ENCODE measurements around the gene CARD14.
A peak's percentile ranks its signal among the peaks of the same experiment; 100 is the strongest.

The CARD14 gene

GRCh38 chr17:80220054-80220735, 50.4 kb downstream of the CARD14 start, which contains the start of the genes SGSH and SLC26A11:
TSS of gene SGSH (minus strand) at chr17:80220333. CDS start at chr17:80220313, 20 bp downstream.
TSS of gene SLC26A11 (plus strand) at chr17:80220427. CDS start at chr17:80221561, 1,134 bp downstream.
- peak within 1 kb of the TSS; percentile 96 for H3K4me3 ChIP-seq (ENCODE audit: low read depth, low read length)
- peaks cover 7% of the 10 kb centered on the region; the same call in 1 of the 2 replicates for H3K4me1 ChIP-seq (ENCODE audit: control insufficient read depth, insufficient read depth, low read length)
- peak within 1 kb of the TSS; percentile 72; the same call in 1 of the 2 replicates for H3K9ac ChIP-seq (ENCODE audit: low read depth, low read length)
- peaks cover 24% of the 10 kb centered on the region for H3K36me3 ChIP-seq (ENCODE audit: control insufficient read depth, insufficient read depth, low read length)
- no peak within 1 kb of the TSS for H3K27ac ChIP-seq (ENCODE audit: low read depth, low read length)
- H3K9me3 ChIP-seq (ENCODE audit: control insufficient read depth, insufficient read depth, low read length): no peaks in the 10 kb centered on the region
- no peaks in the 10 kb centered on the region for H3K27me3 ChIP-seq (ENCODE audit: control insufficient read depth, insufficient read depth, low read length)

GRCh38 chr17:80220736-80221215, 50.9 kb downstream of the CARD14 start:
- H3K27me3 ChIP-seq (ENCODE audit: control insufficient read depth, insufficient read depth, low read length): no peaks in the 10 kb centered on the region
- H3K9me3 ChIP-seq (ENCODE audit: control insufficient read depth, insufficient read depth, low read length): no peaks in the 10 kb centered on the region
- H3K4me1 ChIP-seq (ENCODE audit: control insufficient read depth, insufficient read depth, low read length): peaks cover 13% of the 10 kb centered on the region; the same call in 1 of the 2 replicates
- peak overlapping the region; percentile 96 for H3K4me3 ChIP-seq (ENCODE audit: low read depth, low read length)
- H3K36me3 ChIP-seq (ENCODE audit: control insufficient read depth, insufficient read depth, low read length): peaks cover 22% of the 10 kb centered on the region
- no peak overlapping the region for H3K9ac ChIP-seq (ENCODE audit: low read depth, low read length)
- H3K27ac ChIP-seq (ENCODE audit: low read depth, low read length): no peak overlapping the region

- Histone ChIP-seq H3K27me3 (ENCODE audit: control insufficient read depth, insufficient read depth, low read length) (no peaks in the 10 kb centered on the region), H3K4me3 (ENCODE audit: low read depth, low read length) (peak overlapping the region; percentile 96), H3K27ac (ENCODE audit: low read depth, low read length) (no peak overlapping the region), H3K9me3 (ENCODE audit: control insufficient read depth, insufficient read depth, low read length) (no peaks in the 10 kb centered on the region), H3K9ac (ENCODE audit: low read depth, low read length) (no peak overlapping the region), H3K36me3 (ENCODE audit: control insufficient read depth, insufficient read depth, low read length) (peaks cover 17% of the 10 kb centered on the region), H3K4me1 (ENCODE audit: control insufficient read depth, insufficient read depth, low read length) (peaks cover 13% of the 10 kb centered on the region; the same call in 1 of the 2 replicates)
Measured at GRCh38 chr17:80221351-80222105, 51.7 kb downstream of the CARD14 start.

- Histone ChIP-seq H3K27me3 (ENCODE audit: control insufficient read depth, insufficient read depth, low read length) (no peaks in the 10 kb centered on the region), H3K9ac (ENCODE audit: low read depth, low read length) (no peak overlapping the region), H3K4me3 (ENCODE audit: low read depth, low read length) (no peak overlapping the region), H3K4me1 (ENCODE audit: control insufficient read depth, insufficient read depth, low read length) (peaks cover 13% of the 10 kb centered on the region; the same call in 1 of the 2 replicates), H3K9me3 (ENCODE audit: control insufficient read depth, insufficient read depth, low read length) (no peaks in the 10 kb centered on the region), H3K27ac (ENCODE audit: low read depth, low read length) (no peak overlapping the region), H3K36me3 (ENCODE audit: control insufficient read depth, insufficient read depth, low read length) (peaks cover 9% of the 10 kb centered on the region; the same call in 1 of the 2 replicates)
Measured at GRCh38 chr17:80222376-80223141, 52.7 kb downstream of the CARD14 start.

- Histone ChIP-seq H3K27ac (ENCODE audit: low read depth, low read length) (no peak overlapping the region), H3K9ac (ENCODE audit: low read depth, low read length) (no peak overlapping the region), H3K4me1 (ENCODE audit: control insufficient read depth, insufficient read depth, low read length) (peaks cover 13% of the 10 kb centered on the region; the same call in 1 of the 2 replicates), H3K27me3 (ENCODE audit: control insufficient read depth, insufficient read depth, low read length) (no peaks in the 10 kb centered on the region), H3K9me3 (ENCODE audit: control insufficient read depth, insufficient read depth, low read length) (no peaks in the 10 kb centered on the region), H3K4me3 (ENCODE audit: low read depth, low read length) (no peak overlapping the region), H3K36me3 (ENCODE audit: control insufficient read depth, insufficient read depth, low read length) (0 out of 2 replicates have a peak, but pooled peaks cover 8% of the 10 kb centered on the region)
Measured at GRCh38 chr17:80223142-80223815, 53.4 kb downstream of the CARD14 start.

GRCh38 chr17:80223838-80224497, 54.1 kb downstream of the CARD14 start:
- no peaks in the 10 kb centered on the region for H3K27me3 ChIP-seq (ENCODE audit: control insufficient read depth, insufficient read depth, low read length)
- no peaks in the 10 kb centered on the region for H3K9me3 ChIP-seq (ENCODE audit: control insufficient read depth, insufficient read depth, low read length)
- H3K4me1 ChIP-seq (ENCODE audit: control insufficient read depth, insufficient read depth, low read length): peaks cover 13% of the 10 kb centered on the region; the same call in 1 of the 2 replicates
- H3K36me3 ChIP-seq (ENCODE audit: control insufficient read depth, insufficient read depth, low read length): 0 out of 2 replicates have a peak, but pooled peaks cover 8% of the 10 kb centered on the region
- no peak overlapping the region for H3K4me3 ChIP-seq (ENCODE audit: low read depth, low read length)
- H3K9ac ChIP-seq (ENCODE audit: low read depth, low read length): no peak overlapping the region
- no peak overlapping the region for H3K27ac ChIP-seq (ENCODE audit: low read depth, low read length)

GRCh38 chr17:80224683-80225082, 54.9 kb downstream of the CARD14 start:
- Histone ChIP-seq H3K36me3 (ENCODE audit: control insufficient read depth, insufficient read depth, low read length) (0 out of 2 replicates have a peak, but pooled peaks cover 8% of the 10 kb centered on the region), H3K9me3 (ENCODE audit: control insufficient read depth, insufficient read depth, low read length) (no peaks in the 10 kb centered on the region), H3K4me3 (ENCODE audit: low read depth, low read length) (no peak overlapping the region), H3K27me3 (ENCODE audit: control insufficient read depth, insufficient read depth, low read length) (no peaks in the 10 kb centered on the region), H3K9ac (ENCODE audit: low read depth, low read length) (no peak overlapping the region), H3K27ac (ENCODE audit: low read depth, low read length) (peak overlapping the region; percentile 12), H3K4me1 (ENCODE audit: control insufficient read depth, insufficient read depth, low read length) (peaks cover 13% of the 10 kb centered on the region; the same call in 1 of the 2 replicates)

GRCh38 chr17:80225230-80225629, 55.4 kb downstream of the CARD14 start:
- Histone ChIP-seq H3K27me3 (ENCODE audit: control insufficient read depth, insufficient read depth, low read length) (no peaks in the 10 kb centered on the region), H3K36me3 (ENCODE audit: control insufficient read depth, insufficient read depth, low read length) (0 out of 2 replicates have a peak, but pooled peaks cover 8% of the 10 kb centered on the region), H3K27ac (ENCODE audit: low read depth, low read length) (peak overlapping the region; percentile 12), H3K9ac (ENCODE audit: low read depth, low read length) (no peak overlapping the region), H3K4me3 (ENCODE audit: low read depth, low read length) (no peak overlapping the region), H3K4me1 (ENCODE audit: control insufficient read depth, insufficient read depth, low read length) (peaks cover 13% of the 10 kb centered on the region; the same call in 1 of the 2 replicates), H3K9me3 (ENCODE audit: control insufficient read depth, insufficient read depth, low read length) (no peaks in the 10 kb centered on the region)

GRCh38 chr17:80227156-80227555, 57.3 kb downstream of the CARD14 start:
- H3K4me1 ChIP-seq (ENCODE audit: control insufficient read depth, insufficient read depth, low read length): peaks cover 13% of the 10 kb centered on the region; the same call in 1 of the 2 replicates
- H3K36me3 ChIP-seq (ENCODE audit: control insufficient read depth, insufficient read depth, low read length): peaks cover 11% of the 10 kb centered on the region; the same call in 1 of the 2 replicates
- no peak overlapping the region for H3K4me3 ChIP-seq (ENCODE audit: low read depth, low read length)
- H3K9ac ChIP-seq (ENCODE audit: low read depth, low read length): no peak overlapping the region
- no peaks in the 10 kb centered on the region for H3K9me3 ChIP-seq (ENCODE audit: control insufficient read depth, insufficient read depth, low read length)
- no peak overlapping the region for H3K27ac ChIP-seq (ENCODE audit: low read depth, low read length)
- H3K27me3 ChIP-seq (ENCODE audit: control insufficient read depth, insufficient read depth, low read length): no peaks in the 10 kb centered on the region

All from HUES48 (cell line).